OCI-LY7 (cell line): ENCODE results near the gene POLR2L.

Experiments used
- CTCF ChIP-seq: fragments of 200-600 bp; sonication (generic); conservative IDR thresholded peaks from 2 replicates; pipeline ENCODE4 v1.5.1; 2014; ENCODE audit warnings: mild to moderate bottlenecking, antibody characterized with exemption, low read length, moderate library complexity, mixed read lengths
- EZH2phosphoT487 ChIP-seq: fragments of 200-600 bp; sonication (generic); IDR thresholded peaks from 2 replicates; pipeline ENCODE4 v1.6.1; 2018; ENCODE audit warnings: low read depth, borderline replicate concordance, mild to moderate bottlenecking, mixed run types, antibody characterized with exemption, low read length, moderate library complexity, mixed read lengths

- TF ChIP-seq CTCF (no peak), EZH2phosphoT487 (no peak)
Measured at GRCh38 chr11:875203-875602, 32.9 kb upstream of the POLR2L start.
